ENCODE measurements around the gene COPB2.
"Not testable (repeated sequence)": the region's sequence is repeated elsewhere in the genome, so short reads cannot be mapped to it uniquely, and the experiment has no call there.

The COPB2 gene

DNA sequence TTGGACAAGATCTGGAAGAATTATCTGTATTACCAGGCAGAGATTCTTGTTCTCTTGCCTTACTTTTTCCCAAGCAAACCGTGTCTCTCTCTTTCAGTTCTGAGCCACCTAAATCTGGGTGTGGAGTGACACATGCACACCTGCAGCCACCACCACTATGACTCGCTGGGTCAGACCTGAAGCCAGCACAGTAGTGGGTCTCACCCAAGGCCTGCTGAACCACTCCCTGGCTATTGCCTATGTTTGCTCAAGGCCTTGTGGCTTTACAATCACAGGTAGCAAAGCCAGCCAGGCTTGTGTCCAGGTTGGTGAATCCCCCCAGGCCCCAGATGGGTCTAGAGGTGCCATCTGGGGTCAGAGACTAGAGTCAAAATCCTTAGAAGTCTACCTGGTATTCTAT, 28.7 kb upstream of the COPB2 start:
- Histone ChIP-seq H3K36me3 (replicated peaks) (no peaks in the 10 kb centered on the region), H3K27ac (no peak overlapping the region), H3K4me3 (ENCODE audit: low read depth, low read length) (no peak overlapping the region), H3K27me3 (replicated peaks) (no peaks in the 10 kb centered on the region)
- TF ChIP-seq, protein P1, sequence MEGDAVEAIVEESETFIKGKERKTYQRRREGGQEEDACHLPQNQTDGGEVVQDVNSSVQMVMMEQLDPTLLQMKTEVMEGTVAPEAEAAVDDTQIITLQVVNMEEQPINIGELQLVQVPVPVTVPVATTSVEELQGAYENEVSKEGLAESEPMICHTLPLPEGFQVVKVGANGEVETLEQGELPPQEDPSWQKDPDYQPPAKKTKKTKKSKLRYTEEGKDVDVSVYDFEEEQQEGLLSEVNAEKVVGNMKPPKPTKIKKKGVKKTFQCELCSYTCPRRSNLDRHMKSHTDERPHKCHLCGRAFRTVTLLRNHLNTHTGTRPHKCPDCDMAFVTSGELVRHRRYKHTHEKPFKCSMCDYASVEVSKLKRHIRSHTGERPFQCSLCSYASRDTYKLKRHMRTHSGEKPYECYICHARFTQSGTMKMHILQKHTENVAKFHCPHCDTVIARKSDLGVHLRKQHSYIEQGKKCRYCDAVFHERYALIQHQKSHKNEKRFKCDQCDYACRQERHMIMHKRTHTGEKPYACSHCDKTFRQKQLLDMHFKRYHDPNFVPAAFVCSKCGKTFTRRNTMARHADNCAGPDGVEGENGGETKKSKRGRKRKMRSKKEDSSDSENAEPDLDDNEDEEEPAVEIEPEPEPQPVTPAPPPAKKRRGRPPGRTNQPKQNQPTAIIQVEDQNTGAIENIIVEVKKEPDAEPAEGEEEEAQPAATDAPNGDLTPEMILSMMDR (IDR thresholded peaks at IDR 0.05; ENCODE audit: low read depth, low read length, missing control alignments), result no peak
- DNase-seq, result no peak
- in situ Hi-C loops (cut with HindIII; ENCODE audit: low pct_ligation_motif_present, low sequenced_read_pairs), result no loop called here

DNA sequence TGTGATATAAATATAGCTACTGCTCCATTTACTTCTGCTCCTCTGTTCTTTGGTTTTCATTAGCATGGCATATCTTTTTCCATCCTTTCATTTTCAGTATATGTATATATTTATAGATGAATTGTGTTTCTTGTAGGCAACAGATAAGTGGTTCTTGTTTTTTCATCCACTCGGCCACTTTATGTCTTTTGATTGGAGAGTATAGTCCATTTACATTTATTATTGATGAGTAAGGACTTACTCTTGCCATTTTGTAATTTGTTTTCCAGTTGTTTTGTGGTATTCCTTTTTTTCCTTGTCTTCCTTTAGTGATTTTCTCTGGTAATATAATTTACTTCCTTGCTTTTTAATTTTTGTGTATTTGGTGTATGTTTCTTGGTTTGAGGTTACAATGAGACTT, 26.8 kb upstream of the COPB2 start:
- Histone ChIP-seq H3K36me3 (replicated peaks) (no peaks in the 10 kb centered on the region), H3K27ac (no peak overlapping the region), H3K4me3 (ENCODE audit: low read depth, low read length) (no peak overlapping the region), H3K27me3 (replicated peaks) (no peaks in the 10 kb centered on the region)
- TF ChIP-seq, protein P1 (IDR thresholded peaks at IDR 0.05; ENCODE audit: low read depth, low read length, missing control alignments), result no peak
- in situ Hi-C loops (cut with HindIII; ENCODE audit: low pct_ligation_motif_present, low sequenced_read_pairs), result no loop called here
- DNase-seq, result no peak

DNA sequence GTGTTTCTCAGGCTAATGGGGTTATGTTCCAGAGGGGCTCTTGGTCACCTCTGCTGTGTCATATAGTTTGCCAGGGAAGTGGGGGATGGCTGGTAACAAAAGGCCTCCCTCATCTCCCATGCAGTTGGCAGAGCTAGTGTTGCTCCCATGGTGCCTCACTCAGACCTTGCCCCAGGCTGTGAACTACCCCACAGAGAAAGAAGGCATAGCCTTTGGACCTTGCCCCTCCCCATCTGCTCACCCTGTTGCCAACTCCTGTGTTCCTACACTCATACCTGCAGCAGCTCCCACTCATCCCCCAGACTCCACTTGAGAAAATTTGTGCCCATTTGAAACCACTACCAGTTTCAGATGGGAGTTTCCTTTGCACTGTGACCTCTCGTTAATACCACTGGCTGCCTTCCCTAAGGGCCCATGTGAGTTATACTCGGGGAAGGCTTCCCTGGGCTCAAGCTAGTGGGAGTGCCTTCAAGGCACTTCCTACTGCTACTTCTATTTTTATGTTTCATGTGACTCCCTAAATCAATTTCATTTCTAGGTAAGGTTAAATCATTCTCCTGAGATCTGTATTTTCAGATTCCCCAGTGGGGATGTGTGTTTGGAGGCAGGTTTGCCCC, 25.3 kb upstream of the COPB2 start:
- TF ChIP-seq, protein P1 (IDR thresholded peaks at IDR 0.05; ENCODE audit: low read depth, low read length, missing control alignments), result no peak
- DNase-seq, result no peak
- H3K36me3 ChIP-seq (replicated peaks), result no peaks in the 10 kb centered on the region
- no peaks in the 10 kb centered on the region for H3K27me3 ChIP-seq (replicated peaks)
- H3K4me3 ChIP-seq (ENCODE audit: low read depth, low read length), result no peak overlapping the region
- in situ Hi-C loops (cut with HindIII; ENCODE audit: low pct_ligation_motif_present, low sequenced_read_pairs), result no loop called here
- no peak overlapping the region for H3K27ac ChIP-seq

DNA sequence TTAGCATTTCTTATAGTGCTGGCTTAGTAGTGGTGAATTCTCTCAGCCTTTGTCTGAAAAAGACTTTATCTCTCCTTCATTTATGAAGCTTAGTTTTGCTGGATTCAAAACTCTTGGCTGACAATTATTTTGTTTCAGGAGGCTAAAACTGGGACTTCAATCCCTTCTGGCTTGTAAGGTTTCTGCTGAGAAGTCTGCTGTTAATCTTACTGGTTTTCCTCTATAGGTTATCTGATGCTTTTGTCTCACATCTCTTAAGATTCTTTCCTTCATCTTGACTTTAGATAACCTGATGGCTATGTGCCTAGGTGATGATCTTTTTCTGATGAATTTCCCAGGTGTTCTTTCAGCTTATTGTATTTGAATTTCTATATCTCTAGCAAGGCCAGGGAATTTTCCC, 23.4 kb upstream of the COPB2 start:
- H3K27ac ChIP-seq; H3K36me3 ChIP-seq (replicated peaks); H3K27me3 ChIP-seq (replicated peaks); in situ Hi-C loops (cut with HindIII; ENCODE audit: low pct_ligation_motif_present, low sequenced_read_pairs); H3K4me3 ChIP-seq (ENCODE audit: low read depth, low read length); DNase-seq: not testable (repeated sequence)

DNA sequence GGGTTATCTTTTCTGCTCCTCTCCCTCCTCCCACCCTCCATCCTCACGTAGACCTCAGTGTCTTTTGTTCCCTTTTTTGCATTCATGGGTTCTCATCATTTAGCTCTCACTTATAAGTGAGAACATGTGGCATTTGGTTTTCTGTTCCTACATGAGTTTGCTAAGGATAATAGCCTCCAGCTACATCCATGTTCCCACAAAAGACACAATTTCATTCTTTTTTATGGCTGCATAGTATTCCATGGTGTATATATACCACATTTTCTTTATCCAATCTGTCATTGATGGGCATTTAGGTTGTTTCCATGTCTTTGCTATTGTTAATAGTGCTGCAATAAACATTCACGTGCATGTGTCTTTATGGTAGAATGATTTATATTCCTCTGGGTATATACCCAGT, 11.7 kb upstream of the COPB2 start:
- in situ Hi-C loops (cut with HindIII; ENCODE audit: low pct_ligation_motif_present, low sequenced_read_pairs); H3K36me3 ChIP-seq (replicated peaks); H3K4me3 ChIP-seq (ENCODE audit: low read depth, low read length); H3K27me3 ChIP-seq (replicated peaks); DNase-seq; H3K27ac ChIP-seq: not testable (repeated sequence)

DNA sequence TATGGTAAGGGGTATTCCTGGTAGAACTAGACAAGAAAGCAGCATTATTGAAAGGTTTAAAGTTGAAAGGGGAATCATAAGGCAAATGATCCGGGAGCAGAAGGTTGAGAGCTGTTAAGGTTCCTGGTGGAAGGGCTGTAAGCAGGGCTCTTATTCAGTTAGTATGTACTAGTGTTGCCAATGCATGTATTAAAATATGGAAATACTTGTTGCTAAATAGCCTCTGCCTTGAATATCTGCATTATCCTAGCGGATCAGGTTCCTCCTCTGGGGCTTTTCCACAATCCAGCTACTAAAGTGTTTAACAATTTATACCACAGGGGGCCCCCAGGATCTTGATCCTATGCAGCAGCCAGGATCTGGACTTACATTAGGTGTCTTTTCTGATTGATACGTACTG, 7.3 kb upstream of the COPB2 start:
- TF ChIP-seq, protein P1 (IDR thresholded peaks at IDR 0.05; ENCODE audit: low read depth, low read length, missing control alignments), result no peak

DNA sequence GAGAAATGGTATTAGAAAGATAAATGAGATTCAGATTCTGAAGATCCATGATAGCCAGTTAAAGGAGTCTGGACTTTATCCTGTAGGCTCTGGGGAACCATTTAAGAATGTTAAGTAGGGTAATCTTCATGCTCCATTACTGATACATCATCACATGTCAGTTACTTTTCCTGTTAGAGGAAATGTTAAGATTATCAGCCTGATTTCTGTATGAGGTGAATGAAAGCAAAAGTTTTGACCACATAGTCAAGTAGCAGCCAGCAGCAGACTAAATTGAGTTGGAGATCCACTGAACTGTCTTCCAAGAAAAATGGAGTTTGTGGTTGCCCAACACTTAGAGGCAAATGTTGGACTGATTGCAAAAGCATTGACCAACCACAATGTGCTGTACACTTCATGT, 4.7 kb upstream of the COPB2 start:
- in situ Hi-C loops (cut with HindIII; ENCODE audit: low pct_ligation_motif_present, low sequenced_read_pairs), result no loop called here
- Histone ChIP-seq H3K36me3 (replicated peaks) (peaks cover 2% of the 10 kb centered on the region), H3K27ac (no peak overlapping the region), H3K4me3 (ENCODE audit: low read depth, low read length) (no peak overlapping the region), H3K27me3 (replicated peaks) (no peaks in the 10 kb centered on the region)
- DNase-seq, result no peak
- TF ChIP-seq, protein P1 (IDR thresholded peaks at IDR 0.05; ENCODE audit: low read depth, low read length, missing control alignments), result no peak

More for the DNA sequence above, 7.3 kb upstream of the COPB2 start:
- Histone ChIP-seq H3K27ac (no peak overlapping the region), H3K4me3 (ENCODE audit: low read depth, low read length) (no peak overlapping the region), H3K36me3 (replicated peaks) (no peaks in the 10 kb centered on the region), H3K27me3 (replicated peaks) (no peaks in the 10 kb centered on the region)
- in situ Hi-C loops (cut with HindIII; ENCODE audit: low pct_ligation_motif_present, low sequenced_read_pairs), result no loop called here
- no peak for DNase-seq

All from brain microvascular endothelial cell (primary cell).